GM20000 (cell line): ENCODE results near the gene ETNK1.
"Not testable (repeated sequence)": the region's sequence is repeated elsewhere in the genome, so short reads cannot be mapped to it uniquely, and the experiment has no call there.

Experiments used
- DNase-seq: peaks from one replicate; pipeline ENCODE4 v3.0.0; 2012; ENCODE audit warnings: low spot score
- TF ChIP-seq, protein P1 (sequence below): IDR thresholded peaks from 2 replicates; pipeline ENCODE4 v1.5.1; 2012; ENCODE audit warnings: mild to moderate bottlenecking, control low read depth; ENCODE audit errors: extremely low read depth, missing control alignments

ETNK1 gene

DNA sequence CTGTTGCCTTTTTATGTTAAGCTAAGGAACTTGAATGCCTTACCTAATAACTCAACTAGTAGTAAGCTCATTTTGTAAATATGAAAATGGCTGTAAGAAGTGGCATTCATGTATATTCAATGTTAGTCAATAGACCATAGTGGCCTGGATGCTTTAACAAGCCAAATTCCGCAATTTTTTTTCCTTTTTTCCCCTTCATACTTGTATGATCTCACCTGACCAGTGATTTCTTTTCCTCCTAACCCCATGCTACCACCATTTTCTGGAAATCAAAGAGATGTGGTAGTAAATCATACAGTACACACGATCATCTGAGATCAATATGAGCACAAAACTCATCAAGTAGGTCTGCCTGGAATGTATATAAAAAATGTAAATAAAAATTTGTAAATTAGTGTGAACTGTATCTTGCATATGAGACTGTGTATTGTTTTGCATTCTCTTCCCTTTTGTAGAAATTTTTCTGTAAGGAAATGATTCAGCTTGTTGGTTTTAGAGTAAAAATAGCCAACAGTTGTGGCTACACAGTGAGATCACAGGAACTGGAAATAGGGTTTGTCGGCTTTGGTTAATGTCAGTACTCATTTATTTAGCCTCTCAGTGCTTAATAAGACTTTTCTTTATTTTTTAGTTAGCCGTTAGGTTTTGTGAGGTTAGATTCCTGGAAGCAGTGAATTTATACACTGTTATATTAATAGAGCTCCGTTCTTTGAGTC is 62.5 kb downstream of the ETNK1 start:
- DNase-seq: peak; percentile 32
- TF ChIP-seq, protein P1, sequence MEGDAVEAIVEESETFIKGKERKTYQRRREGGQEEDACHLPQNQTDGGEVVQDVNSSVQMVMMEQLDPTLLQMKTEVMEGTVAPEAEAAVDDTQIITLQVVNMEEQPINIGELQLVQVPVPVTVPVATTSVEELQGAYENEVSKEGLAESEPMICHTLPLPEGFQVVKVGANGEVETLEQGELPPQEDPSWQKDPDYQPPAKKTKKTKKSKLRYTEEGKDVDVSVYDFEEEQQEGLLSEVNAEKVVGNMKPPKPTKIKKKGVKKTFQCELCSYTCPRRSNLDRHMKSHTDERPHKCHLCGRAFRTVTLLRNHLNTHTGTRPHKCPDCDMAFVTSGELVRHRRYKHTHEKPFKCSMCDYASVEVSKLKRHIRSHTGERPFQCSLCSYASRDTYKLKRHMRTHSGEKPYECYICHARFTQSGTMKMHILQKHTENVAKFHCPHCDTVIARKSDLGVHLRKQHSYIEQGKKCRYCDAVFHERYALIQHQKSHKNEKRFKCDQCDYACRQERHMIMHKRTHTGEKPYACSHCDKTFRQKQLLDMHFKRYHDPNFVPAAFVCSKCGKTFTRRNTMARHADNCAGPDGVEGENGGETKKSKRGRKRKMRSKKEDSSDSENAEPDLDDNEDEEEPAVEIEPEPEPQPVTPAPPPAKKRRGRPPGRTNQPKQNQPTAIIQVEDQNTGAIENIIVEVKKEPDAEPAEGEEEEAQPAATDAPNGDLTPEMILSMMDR: no peak

- TF ChIP-seq, protein P1: no peak
- DNase-seq: no peak
Observed at GRCh38 chr12:22689876-22690275, 64.9 kb downstream of the ETNK1 start.

- TF ChIP-seq, protein P1: no peak
- DNase-seq: no peak
Observed at GRCh38 chr12:22691319-22691718, 66.3 kb downstream of the ETNK1 start.

DNA sequence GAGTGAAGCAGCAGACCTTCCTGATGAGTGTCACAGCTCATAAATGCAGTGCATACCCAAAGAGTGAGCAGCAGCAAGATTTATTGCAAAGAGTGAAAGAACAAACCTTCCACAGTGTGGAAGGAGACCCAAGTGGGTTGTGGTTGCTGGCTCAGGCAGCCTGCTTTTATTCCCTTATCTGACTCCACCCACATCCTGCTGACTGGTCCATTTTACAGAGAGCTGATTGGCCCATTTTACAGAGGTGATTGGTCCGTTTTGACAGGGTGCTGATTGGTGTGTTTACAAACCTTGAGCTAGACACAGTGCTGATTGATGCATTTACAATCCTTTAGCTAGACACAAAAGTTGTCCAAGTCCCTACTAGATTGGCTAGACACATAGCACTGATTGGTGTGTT is 67.5 kb downstream of the ETNK1 start:
- DNase-seq: not testable (repeated sequence)

GRCh38 chr12:22692964-22693555 is 68.1 kb downstream of the ETNK1 start:
- TF ChIP-seq, protein P1: no peak
- no peak for DNase-seq

GRCh38 chr12:22698576-22698975 is 73.6 kb downstream of the ETNK1 start:
- DNase-seq: no peak
- TF ChIP-seq, protein P1: no peak

- DNase-seq: not testable (repeated sequence)
Observed at GRCh38 chr12:22699705-22700104, 74.7 kb downstream of the ETNK1 start.

GRCh38 chr12:22700106-22700505 is 75.1 kb downstream of the ETNK1 start:
- no peak for DNase-seq
- TF ChIP-seq, protein P1: no peak

DNA sequence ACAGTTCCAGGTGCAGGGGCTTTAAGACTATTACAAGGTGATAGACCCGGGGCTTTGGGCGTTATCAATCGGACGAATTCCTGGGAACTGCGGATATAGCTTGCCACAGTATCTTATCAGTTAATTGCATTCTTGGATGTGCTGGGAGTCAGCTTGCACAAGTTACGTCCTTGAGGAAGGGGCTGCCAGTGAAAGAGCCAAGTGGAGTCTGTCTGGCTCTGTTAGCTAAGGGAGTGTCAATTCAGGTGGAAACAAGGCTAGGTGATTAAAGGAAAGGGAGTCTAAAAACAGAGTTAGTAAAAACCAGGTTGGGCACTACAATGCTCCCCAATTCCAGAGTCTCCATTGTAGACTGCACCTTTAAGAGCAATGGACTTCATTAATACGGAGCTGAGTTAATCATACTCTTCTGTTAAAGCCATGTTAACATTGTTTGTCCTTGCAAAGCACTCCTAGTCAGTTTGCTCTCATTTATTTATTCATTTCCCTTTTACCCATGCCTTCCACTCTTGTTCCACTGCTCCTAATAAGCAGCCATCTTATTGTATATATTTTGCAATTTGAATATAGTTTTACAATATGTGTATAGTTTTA is 76.3 kb downstream of the ETNK1 start:
- DNase-seq: not testable (repeated sequence)
